IMR-90 (cell line): ENCODE data around the gene FRMPD4. TPM values are rescaled to one million over a fixed set of nuclear protein-coding genes. Genes with fewer than 3 reads are reported as not detected.
A peak's percentile ranks its signal among the peaks of the same experiment; 100 is the strongest.

Experiments used
- ATAC-seq: fragments of 200-7000 bp; cut with Tn5 transposase; 2 replicates; pipeline ENCODE4 v1.9.1; 2020; ENCODE audit warnings: low read depth, mild to moderate bottlenecking, moderate library complexity
- BruUV-seq: library from RNA; stranded (reverse); fragments of 400-500 nt; replicated peaks from 2 replicates; lab custom pipeline; 2021; lab: Mats Ljungman, UMichigan
- CTCF ChIA-PET: fragments of 300-600 bp; formaldehyde crosslinking; extraction: SDS; loops from one replicate; lab custom pipeline; 2021; ENCODE audit warnings: antibody characterized with exemption; lab: Yijun Ruan, JAX
- POLR2A ChIA-PET: fragments of 300-600 bp; sonication (Branson Sonifier 250); formaldehyde crosslinking; loops from one replicate; lab custom pipeline; 2022; ENCODE audit warnings: antibody characterized with exemption; ENCODE audit not compliant: unreplicated experiment; lab: Charles Lee
- DNase-seq: peaks from one replicate; pipeline ENCODE4 v3.0.0; 2013
- H2AFZ ChIP-seq: replicated peaks from 2 replicates; pipeline ENCODE3; 2013; ENCODE audit warnings: low read length, mild to moderate bottlenecking; ENCODE audit not compliant: poor library complexity
- H2AK5ac ChIP-seq: 2 replicates; pipeline ENCODE4 v1.6.1; 2013; ENCODE audit warnings: low read depth, low read length, inconsistent platforms
- H2AK9ac ChIP-seq: replicated peaks from 2 replicates; pipeline ENCODE3; 2013; ENCODE audit warnings: mild to moderate bottlenecking, low read depth, low read length, moderate library complexity; ENCODE audit not compliant: poor library complexity
- H2BK120ac ChIP-seq: 2 replicates; pipeline ENCODE4 v1.6.1; 2013; ENCODE audit warnings: low read depth, low read length, inconsistent platforms
- H2BK15ac ChIP-seq: 3 replicates; pipeline ENCODE4 v1.6.1; 2013; ENCODE audit warnings: low read depth, low read length, inconsistent platforms
- H2BK20ac ChIP-seq: 2 replicates; pipeline ENCODE4 v1.6.1; 2013; ENCODE audit warnings: low read depth, mild to moderate bottlenecking, inconsistent platforms, low read length, moderate library complexity
- H2BK5ac ChIP-seq: 2 replicates; pipeline ENCODE4 v1.6.1; 2013; ENCODE audit warnings: mild to moderate bottlenecking, low read depth, low read length, inconsistent platforms; ENCODE audit not compliant: poor library complexity, severe bottlenecking
- H3K14ac ChIP-seq: replicated peaks from 2 replicates; pipeline ENCODE4 v1.6.1; 2013; ENCODE audit warnings: low read depth, low read length, inconsistent platforms
- H3K18ac ChIP-seq: 2 replicates; pipeline ENCODE4 v1.6.1; 2013; ENCODE audit warnings: low read depth, low read length, control low read depth
- H3K23ac ChIP-seq: 2 replicates; pipeline ENCODE4 v1.6.1; 2013; ENCODE audit warnings: low read depth, low read length, inconsistent platforms
- H3K27ac ChIP-seq: 2 replicates; pipeline ENCODE4 v1.5.1; 2013; ENCODE audit warnings: mild to moderate bottlenecking, control low read depth, low read length; ENCODE audit not compliant: insufficient read depth
- H3K27me3 ChIP-seq: 2 replicates; pipeline ENCODE4 v1.6.1; 2013; ENCODE audit warnings: low read length; ENCODE audit not compliant: control insufficient read depth, insufficient read depth
- H3K36me3 ChIP-seq: 2 replicates; pipeline ENCODE4 v1.6.1; 2013; ENCODE audit warnings: low read length, mixed read lengths; ENCODE audit not compliant: control insufficient read depth, insufficient read depth
- H3K4ac ChIP-seq: 2 replicates; pipeline ENCODE4 v1.6.1; 2013; ENCODE audit warnings: low read depth, low read length, inconsistent platforms
- H3K4me1 ChIP-seq: 2 replicates; pipeline ENCODE4 v1.6.1; 2013; ENCODE audit warnings: low read length, mixed read lengths; ENCODE audit not compliant: control insufficient read depth, insufficient read depth
- H3K4me2 ChIP-seq: 2 replicates; pipeline ENCODE4 v1.6.1; 2013; ENCODE audit warnings: low read depth, mild to moderate bottlenecking, control low read depth, low read length, moderate library complexity
- H3K4me3 ChIP-seq: 2 replicates; pipeline ENCODE4 v1.5.1; 2013; ENCODE audit warnings: low read depth, mild to moderate bottlenecking, control low read depth, low read length, moderate library complexity; ENCODE audit not compliant: insufficient read depth
- H3K56ac ChIP-seq: 2 replicates; pipeline ENCODE4 v1.6.1; 2013; ENCODE audit warnings: low read length, inconsistent platforms; ENCODE audit not compliant: insufficient read depth; ENCODE audit errors: extremely low read depth
- H3K79me1 ChIP-seq, 2 experiments: 2 replicates each; pipeline ENCODE4 v1.6.1; 2013; ENCODE audit warnings: low read length in 2 of 2, inconsistent platforms in 1 of 2, low read depth in 1 of 2
- H3K9ac ChIP-seq: 2 replicates; pipeline ENCODE4 v1.6.1; 2013; ENCODE audit warnings: low read depth, low read length, control low read depth
- H3K9me1 ChIP-seq: 2 replicates; pipeline ENCODE4 v1.6.1; 2013; ENCODE audit warnings: low read length, inconsistent platforms; ENCODE audit not compliant: insufficient read depth
- H3K9me3 ChIP-seq: 2 replicates; pipeline ENCODE4 v1.6.1; 2013; ENCODE audit warnings: low read length; ENCODE audit not compliant: control insufficient read depth, insufficient read depth
- H4K20me1 ChIP-seq: 2 replicates; pipeline ENCODE4 v1.6.1; 2013; ENCODE audit warnings: low read length, inconsistent platforms; ENCODE audit not compliant: insufficient read depth
- H4K5ac ChIP-seq: 2 replicates; pipeline ENCODE4 v1.6.1; 2013; ENCODE audit warnings: mild to moderate bottlenecking, low read depth, low read length, control low read depth
- H4K8ac ChIP-seq, 2 experiments: 2 replicates each; pipeline ENCODE4 v1.6.1; 2013; ENCODE audit warnings: low read depth in 2 of 2, low read length in 2 of 2, control low read depth in 1 of 2, inconsistent platforms in 1 of 2
- H4K91ac ChIP-seq: 2 replicates; pipeline ENCODE4 v1.6.1; 2013; ENCODE audit warnings: low read depth, low read length, inconsistent platforms; ENCODE audit not compliant: insufficient read depth
- BHLHE40 ChIP-seq: fragments of 150-350 bp; IDR thresholded peaks from 2 replicates; pipeline ENCODE4 v1.6.1; 2016; ENCODE audit warnings: mild to moderate bottlenecking, low read depth, low read length
- CHD1 ChIP-seq: IDR thresholded peaks from 2 replicates; pipeline ENCODE4 v1.6.1; 2012; ENCODE audit warnings: low read depth, low read length, improper control_type of control experiment
- MAFK ChIP-seq: IDR thresholded peaks from 2 replicates; pipeline ENCODE4 v1.6.1; 2012; ENCODE audit warnings: low read depth, low read length, improper control_type of control experiment
- MAZ ChIP-seq: IDR thresholded peaks from 2 replicates; pipeline ENCODE4 v1.6.1; 2012; ENCODE audit warnings: low read depth, mild to moderate bottlenecking, low read length, improper control_type of control experiment, moderate library complexity, borderline replicate concordance
- MXI1 ChIP-seq: IDR thresholded peaks from 2 replicates; pipeline ENCODE4 v1.6.1; 2012; ENCODE audit warnings: low read depth, mild to moderate bottlenecking, low read length, moderate library complexity, borderline replicate concordance
- NFE2L2 ChIP-seq: fragments of 150-350 bp; IDR thresholded peaks from 2 replicates; pipeline ENCODE4 v1.6.1; 2016; ENCODE audit warnings: low read depth, mild to moderate bottlenecking, low read length
- POLR2A ChIP-seq: IDR thresholded peaks from 2 replicates; pipeline ENCODE4 v1.6.1; 2012; ENCODE audit warnings: mild to moderate bottlenecking, low read depth, low read length
- RCOR1 ChIP-seq: IDR thresholded peaks from 2 replicates; pipeline ENCODE4 v1.6.1; 2012; ENCODE audit warnings: mild to moderate bottlenecking, low read length, improper control_type of control experiment; ENCODE audit not compliant: insufficient replicate concordance
- RFX5 ChIP-seq: IDR thresholded peaks from 2 replicates; pipeline ENCODE4 v1.8.0; 2012; ENCODE audit warnings: low read depth, mild to moderate bottlenecking, low read length, moderate library complexity
- SMC3 ChIP-seq: fragments of 150-350 bp; IDR thresholded peaks from 2 replicates; pipeline ENCODE4 v1.6.1; 2016; ENCODE audit warnings: low read depth, mild to moderate bottlenecking, antibody characterized with exemption, low read length, moderate library complexity
- WGBS, 2 experiments: methylation state at CpG; one replicate each; pipeline versions ENCODE4 v1.1.5 to v1.1.7; 2013; ENCODE audit warnings: missing lambda C conversion rate in 2 of 2; ENCODE audit not compliant: insufficient read length in 1 of 2; ENCODE audit errors: extremely low coverage in 2 of 2; 5-methylcytosine and 5-hydroxymethylcytosine counted together
- dilution Hi-C: fragments of 300-500 bp; cut with HindIII; formaldehyde crosslinking; loops from one replicate; pipeline ENCODE4 v1.14.3; 2018; ENCODE audit warnings: low sequenced_read_pairs; ENCODE audit not compliant: unreplicated experiment
- in situ Hi-C: fragments of 300-500 bp; cut with MboI; formaldehyde crosslinking; loops from 3 replicates; pipeline ENCODE4 v1.14.3; 2019; ENCODE audit warnings: low sequenced_read_pairs, inconsistent platforms, mixed read lengths
- intact Hi-C: fragments of 100-400 bp; cut with micrococcal nuclease; formaldehyde crosslinking; loops from 2 replicates; pipeline ENCODE4 v1.10.0; 2022
- polyA plus RNA-seq, 3 experiments: library from polyadenylated mRNA; depleted of rRNA; stranded (reverse); fragments of >200 nt; gene quantifications; 2 replicates each; pipeline ENCODE4 v1.2.3, GENCODE V29; 2012; ENCODE audit warnings: low replicate concordance in 1 of 3
- total RNA-seq: library from RNA; depleted of rRNA; stranded (reverse); fragments of >200 nt; gene quantifications from 2 replicates; pipeline ENCODE4 v1.2.3, GENCODE V29; 2012
- TF ChIP-seq, protein P1 (sequence below): fragments of 150-350 bp; IDR thresholded peaks from 2 replicates; pipeline ENCODE4 v1.6.1; 2017; ENCODE audit warnings: mild to moderate bottlenecking, antibody characterized with exemption, low read length, low read depth
- TF ChIP-seq, protein P2 (sequence below): conservative IDR thresholded peaks from 2 replicates; pipeline ENCODE4 v1.5.1; 2012; ENCODE audit warnings: mild to moderate bottlenecking, low read depth, low read length, improper control_type of control experiment

FRMPD4 gene
- total and polyA plus RNA-seq, 2 of the 4 experiments (the other 2 are of a cell fraction) = 0.53 to 1.1 TPM

DNA sequence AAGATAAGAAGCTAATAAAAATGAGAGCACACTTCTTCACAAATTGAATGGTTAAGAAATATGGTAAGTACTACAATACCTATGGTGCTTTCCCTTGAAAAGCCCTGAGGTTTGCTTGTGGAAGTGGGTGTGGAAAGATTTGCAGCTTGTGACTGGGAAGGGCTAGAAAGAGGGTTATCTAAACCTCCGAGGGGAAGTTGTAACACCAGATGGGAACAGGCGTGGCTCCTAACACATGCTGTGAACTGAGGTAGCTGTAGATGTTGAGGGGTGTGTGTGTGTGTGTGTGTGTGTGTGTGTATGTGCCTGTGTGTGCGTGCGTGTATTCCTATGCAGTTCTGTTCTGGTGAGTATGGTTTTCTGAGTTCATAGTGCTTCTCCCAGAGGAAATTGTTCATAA, 21.5 kb downstream of the FRMPD4 start:
- H3K27ac ChIP-seq = no peak overlapping the region
- ATAC-seq (no peak), DNase-seq (no peak)
- ChIA-PET CTCF (interaction anchor here (1.2 kb wide), 1 partner anchor 11 kb away, joined by 4 read pairs; no protein-coding TSS in a partner anchor), POLR2A (no interaction called here)
- no peak overlapping the region for H3K4ac ChIP-seq
- H3K18ac ChIP-seq = no peak overlapping the region
- H2BK15ac ChIP-seq = no peak overlapping the region
- no peaks in the 10 kb centered on the region; the same call in 1 of the 2 replicates for H3K4me1 ChIP-seq
- H4K91ac ChIP-seq = no peak overlapping the region
- no peaks in the 10 kb centered on the region for H4K20me1 ChIP-seq
- no peak overlapping the region for H3K4me3 ChIP-seq
- H4K5ac ChIP-seq = no peak overlapping the region
- TF ChIP-seq, protein P1, sequence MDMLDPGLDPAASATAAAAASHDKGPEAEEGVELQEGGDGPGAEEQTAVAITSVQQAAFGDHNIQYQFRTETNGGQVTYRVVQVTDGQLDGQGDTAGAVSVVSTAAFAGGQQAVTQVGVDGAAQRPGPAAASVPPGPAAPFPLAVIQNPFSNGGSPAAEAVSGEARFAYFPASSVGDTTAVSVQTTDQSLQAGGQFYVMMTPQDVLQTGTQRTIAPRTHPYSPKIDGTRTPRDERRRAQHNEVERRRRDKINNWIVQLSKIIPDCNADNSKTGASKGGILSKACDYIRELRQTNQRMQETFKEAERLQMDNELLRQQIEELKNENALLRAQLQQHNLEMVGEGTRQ = no peak
- TF ChIP-seq MAFK (no peak), SMC3 (no peak), BHLHE40 (no peak), POLR2A (no peak), RCOR1 (no peak), CHD1 (no peak), RFX5 (no peak), MXI1 (no peak), MAZ (no peak), NFE2L2 (no peak)
- TF ChIP-seq, protein P2, sequence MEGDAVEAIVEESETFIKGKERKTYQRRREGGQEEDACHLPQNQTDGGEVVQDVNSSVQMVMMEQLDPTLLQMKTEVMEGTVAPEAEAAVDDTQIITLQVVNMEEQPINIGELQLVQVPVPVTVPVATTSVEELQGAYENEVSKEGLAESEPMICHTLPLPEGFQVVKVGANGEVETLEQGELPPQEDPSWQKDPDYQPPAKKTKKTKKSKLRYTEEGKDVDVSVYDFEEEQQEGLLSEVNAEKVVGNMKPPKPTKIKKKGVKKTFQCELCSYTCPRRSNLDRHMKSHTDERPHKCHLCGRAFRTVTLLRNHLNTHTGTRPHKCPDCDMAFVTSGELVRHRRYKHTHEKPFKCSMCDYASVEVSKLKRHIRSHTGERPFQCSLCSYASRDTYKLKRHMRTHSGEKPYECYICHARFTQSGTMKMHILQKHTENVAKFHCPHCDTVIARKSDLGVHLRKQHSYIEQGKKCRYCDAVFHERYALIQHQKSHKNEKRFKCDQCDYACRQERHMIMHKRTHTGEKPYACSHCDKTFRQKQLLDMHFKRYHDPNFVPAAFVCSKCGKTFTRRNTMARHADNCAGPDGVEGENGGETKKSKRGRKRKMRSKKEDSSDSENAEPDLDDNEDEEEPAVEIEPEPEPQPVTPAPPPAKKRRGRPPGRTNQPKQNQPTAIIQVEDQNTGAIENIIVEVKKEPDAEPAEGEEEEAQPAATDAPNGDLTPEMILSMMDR = no peak
- H3K4me2 ChIP-seq = no peak overlapping the region
- H3K23ac ChIP-seq = no peak overlapping the region
- no peaks in the 10 kb centered on the region for H3K27me3 ChIP-seq
- in situ Hi-C loops = no loop called here
- dilution Hi-C loops = no loop called here
- intact Hi-C loops = no loop called here
- H3K9ac ChIP-seq = no peak overlapping the region
- no peak overlapping the region for H3K14ac ChIP-seq
- H3K56ac ChIP-seq = no peak overlapping the region
- no peak overlapping the region for H2AK9ac ChIP-seq
- no peaks in the 10 kb centered on the region for H3K9me3 ChIP-seq
- no peaks in the 10 kb centered on the region for H3K79me1 ChIP-seq
- no peak overlapping the region for H2BK120ac ChIP-seq
- H2AFZ ChIP-seq = peak overlapping the region; percentile 10
- no TSS peak for BruUV-seq
- H4K8ac ChIP-seq = no peak overlapping the region
- no peak overlapping the region for H2AK5ac ChIP-seq
- WGBS, 2 experiments = no CpG with 5 or more reads among the region's 4 CpGs
- H3K9me1 ChIP-seq = no peaks in the 10 kb centered on the region
- no peak overlapping the region for H2BK20ac ChIP-seq
- no peak overlapping the region for H2BK5ac ChIP-seq
- no peaks in the 10 kb centered on the region for H3K36me3 ChIP-seq
